GM12872 (cell line): ENCODE results near the gene TEAD1.

Experiments
- CTCF ChIP-seq: IDR thresholded peaks from 3 replicates; pipeline ENCODE4 v1.5.1; 2011; ENCODE audit warnings: low read depth, mild to moderate bottlenecking, low read length, moderate library complexity; ENCODE audit not compliant: insufficient read depth

Gene TEAD1

GRCh38 chr11:12729941-12730340, 55.7 kb downstream of the TEAD1 start:
- TF ChIP-seq CTCF: no peak

- no peak for TF ChIP-seq CTCF
Observed at GRCh38 chr11:12731841-12732336, 57.7 kb downstream of the TEAD1 start.

GRCh38 chr11:12733091-12733490, 58.9 kb downstream of the TEAD1 start:
- no peak for TF ChIP-seq CTCF

GRCh38 chr11:12734625-12735024, 60.4 kb downstream of the TEAD1 start:
- TF ChIP-seq CTCF: no peak

- TF ChIP-seq CTCF: no peak
Observed at GRCh38 chr11:12735262-12735661, 61.0 kb downstream of the TEAD1 start.

DNA sequence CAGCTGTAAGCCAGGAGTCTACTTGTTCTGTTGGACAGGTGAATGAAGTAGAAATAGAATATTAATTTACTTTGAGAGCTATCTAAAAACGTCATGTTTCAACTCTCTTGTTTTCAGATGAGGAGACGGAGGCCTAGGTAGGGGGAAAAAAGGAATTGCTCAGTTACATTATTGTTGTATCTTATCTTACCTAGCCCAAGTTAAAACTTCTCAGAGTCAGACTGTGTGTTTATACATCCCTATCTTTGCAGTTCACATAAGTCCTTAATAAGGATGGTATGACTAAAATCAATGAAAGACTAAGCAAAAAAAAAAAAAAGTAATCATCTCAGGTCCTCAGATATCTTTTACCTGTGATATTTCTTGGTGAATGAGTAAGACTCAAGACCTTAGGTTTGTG, 62.8 kb downstream of the TEAD1 start:
- TF ChIP-seq CTCF: no peak

- no peak for TF ChIP-seq CTCF
Observed at GRCh38 chr11:12741671-12742216, 67.5 kb downstream of the TEAD1 start.
